Activated CD8-positive, alpha-beta memory T cell treated with anti-CD3 and anti-CD28 coated beads, Interleukin-2, amount 50 U/mL, for 1 hour (primary cell): ENCODE data around the gene MAST2.
"Not testable (repeated sequence)": the region's sequence is repeated elsewhere in the genome, so short reads cannot be mapped to it uniquely, and the experiment has no call there.

ENCODE experiments used
- DNase-seq: peaks from one replicate; pipeline ENCODE4 v3.0.0-alpha.2; 2020; ENCODE audit errors: extremely low read depth

Gene MAST2

GRCh38 chr1:45932205-45932604, 128.8 kb downstream of the MAST2 start:
- DNase-seq: not testable (repeated sequence)

GRCh38 chr1:45934947-45935346, 131.5 kb downstream of the MAST2 start:
- DNase-seq: no peak

DNA sequence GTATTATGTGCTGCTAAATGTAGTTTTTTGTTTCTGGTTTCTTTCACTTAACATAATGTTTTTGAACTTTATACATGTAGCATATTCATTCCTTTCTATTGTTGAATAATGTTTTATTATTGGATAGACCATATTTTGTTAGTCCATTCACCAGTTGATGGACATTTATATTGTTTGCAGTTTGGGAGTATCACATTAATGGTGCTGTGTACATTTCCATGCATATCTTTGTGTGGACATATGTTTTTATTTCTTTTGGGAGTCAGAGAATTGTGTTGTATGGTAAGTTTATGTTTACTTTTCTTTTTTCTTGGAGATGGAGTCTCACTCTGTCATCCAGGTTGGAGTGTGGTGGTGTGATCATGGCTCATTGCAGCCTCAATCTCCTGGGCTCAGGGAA, 134.6 kb downstream of the MAST2 start:
- DNase-seq: no peak

DNA sequence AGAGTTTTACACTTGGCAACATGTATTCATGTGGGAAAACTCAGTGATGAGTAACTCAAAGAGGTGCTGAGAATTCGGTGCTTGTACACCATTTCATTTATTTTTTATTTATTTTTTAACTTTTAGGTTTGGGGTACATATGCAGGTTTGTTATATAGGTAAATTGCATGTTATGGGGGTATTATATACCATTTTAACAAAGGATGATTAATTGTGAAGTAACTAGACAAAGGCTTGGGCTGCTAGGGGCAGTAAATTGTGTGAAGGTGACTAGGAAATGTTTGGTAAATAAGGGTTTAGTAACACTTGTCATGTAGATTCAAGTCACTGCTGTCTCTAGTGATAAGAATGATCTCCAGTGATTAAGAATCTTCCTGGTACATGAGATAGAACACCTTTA, 139.0 kb downstream of the MAST2 start:
- no peak for DNase-seq

DNA sequence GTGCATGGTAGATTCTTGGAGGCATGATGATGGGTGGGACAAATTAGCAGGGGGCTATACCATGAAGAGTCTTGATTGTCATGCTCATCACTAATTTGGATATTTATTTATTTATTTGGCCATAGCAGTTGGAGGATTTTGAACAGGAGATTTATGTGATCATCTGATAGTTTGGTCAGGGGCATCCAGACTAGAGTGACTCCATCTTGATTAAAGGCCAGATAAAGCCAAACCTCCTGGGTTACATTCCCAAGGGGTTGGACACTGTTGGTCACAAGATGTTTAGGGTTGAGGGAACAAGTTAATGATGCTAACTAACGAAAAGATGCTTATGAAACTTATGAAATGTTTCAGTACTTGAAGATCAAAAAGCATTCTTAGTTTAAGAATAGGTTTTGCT, 139.8 kb downstream of the MAST2 start:
- no peak for DNase-seq

GRCh38 chr1:45945426-45945825, 142.0 kb downstream of the MAST2 start:
- DNase-seq: no peak

DNA sequence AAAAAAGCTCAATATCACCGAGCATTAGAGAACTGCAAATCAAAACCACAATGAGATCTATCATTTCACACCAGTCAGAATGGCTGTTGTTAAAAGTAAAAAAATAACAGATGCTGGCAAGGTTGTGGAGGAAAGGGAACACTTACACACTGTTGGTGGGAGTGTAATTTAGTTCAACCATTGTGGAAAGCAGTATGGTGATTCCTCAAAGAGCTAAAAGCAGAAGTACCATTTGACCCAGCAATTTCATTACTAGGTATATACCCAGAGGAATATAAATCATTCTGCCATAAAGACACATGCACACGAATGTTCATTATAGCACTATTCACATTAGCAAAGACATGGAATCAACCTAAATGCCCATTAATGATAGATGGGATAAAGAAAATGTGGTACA, 146.1 kb downstream of the MAST2 start:
- not testable (repeated sequence) for DNase-seq

DNA sequence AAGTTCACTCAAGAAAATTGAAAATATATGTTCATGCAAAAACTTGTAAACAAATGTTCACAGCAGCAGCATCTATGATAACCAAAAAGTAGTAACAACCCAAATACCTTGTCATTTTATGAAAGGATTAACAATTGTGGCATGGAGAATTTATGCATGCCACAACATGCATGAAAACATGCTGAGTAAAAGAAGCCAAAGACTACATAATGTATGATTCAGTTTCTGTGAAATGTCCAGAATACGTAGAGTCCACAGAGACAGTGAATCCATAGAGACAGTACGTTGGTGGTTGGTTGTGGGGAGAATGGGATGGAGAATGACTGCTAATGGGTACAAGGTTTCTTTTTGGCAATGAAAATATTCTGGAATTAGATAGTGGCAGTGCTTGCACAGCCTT, 148.7 kb downstream of the MAST2 start:
- no peak for DNase-seq

- no peak for DNase-seq
Observed at GRCh38 chr1:45953934-45954847, 150.8 kb downstream of the MAST2 start.

DNA sequence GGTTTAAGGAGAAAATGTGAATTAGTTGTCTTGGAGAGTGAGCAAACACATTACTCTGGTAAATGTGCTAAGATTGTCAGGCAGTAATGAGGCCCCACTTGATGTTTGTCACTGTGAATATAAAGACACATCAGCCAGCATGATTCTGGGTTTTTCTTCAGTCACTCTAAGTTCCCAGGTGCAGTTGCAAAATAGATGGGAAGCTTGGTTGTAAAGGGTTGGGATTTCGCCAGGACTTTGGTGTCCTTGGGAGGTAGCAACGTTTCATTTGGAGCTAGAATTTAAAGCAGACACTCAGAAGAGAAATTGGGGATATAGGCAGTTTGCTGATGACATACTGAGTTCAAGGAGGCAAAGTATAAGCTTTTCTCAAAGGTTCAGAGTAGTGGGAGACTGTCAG, 154.3 kb downstream of the MAST2 start:
- no peak for DNase-seq

DNA sequence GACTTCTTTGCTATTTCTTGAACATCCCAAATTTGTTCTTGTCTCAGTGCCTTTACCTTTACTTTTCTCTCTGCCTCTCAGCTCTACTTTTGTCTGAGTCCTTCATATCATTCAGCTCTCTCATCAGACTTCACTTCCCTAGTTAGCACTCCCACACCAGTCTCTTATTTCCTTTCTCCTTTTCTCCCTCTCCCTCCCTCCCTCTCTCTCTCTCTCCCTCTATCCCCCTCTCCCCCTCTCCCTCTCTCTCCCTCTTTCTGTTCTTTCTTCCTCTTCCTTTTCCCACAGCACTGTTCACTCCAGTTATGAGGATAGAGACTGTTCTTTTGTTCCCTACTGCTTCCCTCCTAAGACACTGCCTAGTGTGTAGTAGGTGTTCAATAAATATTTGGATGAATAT, 154.9 kb downstream of the MAST2 start:
- DNase-seq: no peak

DNA sequence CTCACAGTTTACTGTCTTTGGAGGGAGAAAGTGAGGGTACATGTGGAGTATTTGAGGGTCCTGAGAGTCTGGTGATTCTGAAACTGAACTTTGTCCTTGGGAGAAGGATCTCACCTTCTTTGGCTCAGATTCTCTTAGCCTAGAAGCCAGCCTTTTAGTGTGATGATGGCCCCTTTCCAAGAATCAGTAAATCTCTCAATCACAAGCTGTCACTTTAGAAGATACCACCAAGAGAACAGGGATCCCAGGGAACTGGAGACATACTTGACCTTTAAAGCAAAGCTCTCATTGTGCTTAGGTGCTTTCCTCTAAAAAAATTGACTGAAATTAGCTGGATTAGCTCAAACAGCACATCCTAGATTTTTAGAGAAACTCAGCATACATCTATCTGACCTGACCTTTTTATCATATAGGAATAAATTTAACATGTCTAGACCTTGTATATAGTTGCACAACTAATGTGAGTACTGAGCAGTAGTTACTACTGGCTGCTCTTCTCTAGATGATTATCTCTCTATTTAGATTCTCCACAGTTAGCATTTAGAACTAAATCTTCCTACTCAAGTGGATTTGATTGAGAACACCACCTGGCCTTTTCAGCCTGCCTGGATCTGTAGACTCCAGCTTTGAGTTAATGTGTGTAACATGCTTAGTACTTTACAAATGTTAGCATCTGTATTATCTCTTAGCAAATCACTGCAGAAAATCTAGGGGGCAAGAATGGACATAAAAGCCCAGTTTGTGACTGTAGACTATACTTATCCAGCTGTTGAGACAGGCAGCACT, 157.7 kb downstream of the MAST2 start:
- DNase-seq: no peak

DNA sequence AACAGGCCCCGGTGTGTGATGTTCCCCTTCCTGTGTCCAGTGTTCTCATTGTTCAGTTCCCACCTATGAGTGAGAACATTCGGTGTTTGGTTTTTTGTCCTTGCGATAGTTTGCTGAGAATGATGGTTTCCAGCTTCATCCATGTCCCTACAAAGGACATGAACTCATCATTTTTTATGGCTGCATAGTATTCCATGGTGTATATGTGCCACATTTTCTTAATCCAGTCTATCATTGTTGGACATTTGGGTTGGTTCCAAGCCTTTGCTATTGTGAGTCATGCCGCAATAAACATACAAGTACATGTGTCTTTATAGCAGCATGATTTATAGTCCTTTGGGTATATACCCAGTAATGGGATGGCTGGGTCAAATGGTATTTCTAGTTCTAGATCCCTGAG, 158.5 kb downstream of the MAST2 start:
- not testable (repeated sequence) for DNase-seq

- DNase-seq: no peak
Observed at GRCh38 chr1:45968941-45969666, 165.7 kb downstream of the MAST2 start.

DNA sequence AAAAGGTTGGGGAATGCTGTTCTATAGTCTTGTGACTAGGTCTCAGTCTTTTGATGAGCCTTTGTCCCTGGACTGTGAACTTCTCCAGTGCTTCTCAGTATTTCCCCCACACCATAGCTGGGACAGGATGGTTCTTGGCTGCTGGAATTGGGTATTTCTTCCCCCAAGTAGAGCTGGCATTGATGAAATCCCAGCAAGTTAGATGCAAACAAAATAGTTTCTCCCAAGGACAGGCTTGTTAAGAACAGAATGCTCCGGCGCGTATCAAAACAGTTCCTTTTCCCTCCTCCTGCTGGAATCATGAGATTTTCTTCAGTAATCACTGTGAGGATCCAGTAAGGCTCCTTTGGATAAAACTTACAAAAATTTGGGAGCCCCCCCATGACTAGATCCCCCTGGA, 166.5 kb downstream of the MAST2 start:
- no peak for DNase-seq

DNA sequence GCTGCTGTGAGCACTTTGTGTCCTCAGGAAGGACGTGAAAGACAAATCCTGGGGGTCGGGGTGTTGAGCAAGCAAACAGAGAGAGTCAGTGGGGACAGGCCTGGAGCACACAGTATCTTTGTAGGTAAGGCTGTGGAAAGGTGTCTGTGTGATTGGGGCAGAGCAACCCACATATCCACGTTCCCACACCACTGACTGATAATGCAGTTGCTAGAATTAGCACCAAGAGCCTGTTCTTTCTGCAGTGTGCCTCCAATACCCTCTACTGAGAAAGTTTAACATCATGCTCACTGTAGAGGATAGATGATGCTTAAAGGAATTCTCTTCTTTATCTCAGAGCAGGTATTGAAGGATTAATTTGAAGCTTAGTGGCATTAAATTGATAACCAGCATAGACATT, 167.9 kb downstream of the MAST2 start:
- no peak for DNase-seq

DNA sequence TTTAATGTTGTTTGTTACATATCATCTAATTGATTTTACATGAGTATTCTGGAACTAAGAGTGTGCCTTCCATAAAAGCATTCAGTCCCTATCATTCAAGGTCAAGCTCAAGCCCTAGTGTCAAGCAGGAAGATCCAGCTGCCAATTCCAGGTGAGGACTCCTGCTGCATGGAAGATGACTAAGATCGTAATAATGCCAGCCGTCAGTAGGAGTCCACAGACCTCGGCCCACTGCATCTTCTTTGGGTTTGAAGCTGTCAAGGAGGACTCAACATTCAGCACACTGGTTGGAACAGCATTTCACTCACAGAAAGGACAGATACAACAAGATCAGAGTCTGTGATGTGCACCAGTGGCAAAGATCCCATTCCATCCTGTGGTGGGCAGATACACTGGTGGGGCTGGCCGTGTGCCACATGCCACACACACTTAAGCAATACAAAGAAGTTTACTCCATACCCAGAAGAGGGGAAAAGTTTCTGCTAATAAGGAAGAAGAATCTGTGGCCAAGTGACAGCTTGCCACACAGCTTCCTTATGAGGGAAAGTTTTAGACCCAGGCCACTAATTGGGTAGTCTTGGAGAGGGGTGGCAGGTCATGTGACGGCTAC, 168.6 kb downstream of the MAST2 start:
- no peak for DNase-seq

DNA sequence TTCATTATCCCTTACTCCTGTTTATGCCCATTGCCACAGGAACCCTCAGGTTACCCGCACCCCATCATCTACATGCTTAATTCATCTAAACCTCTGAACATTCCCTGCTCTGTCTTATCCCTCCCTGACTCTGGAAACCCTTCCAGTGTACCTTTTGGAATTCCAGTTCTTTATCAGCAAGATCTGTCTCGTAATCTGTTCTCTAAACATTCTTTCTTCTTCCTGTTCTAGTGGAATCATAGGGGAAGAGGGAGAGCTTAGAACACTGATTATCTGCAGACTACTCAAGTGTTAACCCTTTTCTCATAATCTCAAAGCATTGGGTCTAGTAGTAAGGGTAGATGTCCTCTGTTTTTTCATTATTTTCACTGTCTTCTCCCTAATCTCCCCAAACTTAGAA, 169.2 kb downstream of the MAST2 start:
- no peak for DNase-seq

GRCh38 chr1:45973121-45973520, 169.7 kb downstream of the MAST2 start:
- DNase-seq: no peak

- no peak for DNase-seq
Observed at GRCh38 chr1:45974541-45975269, 171.3 kb downstream of the MAST2 start.

- DNase-seq: no peak
Observed at GRCh38 chr1:45976623-45977022, 173.2 kb downstream of the MAST2 start.
